ENCODE results near the gene PRL. TPM values are rescaled to one million over a fixed set of nuclear protein-coding genes. Genes with fewer than 3 reads are reported as not detected.

Gene PRL
- not detected for polyA plus RNA-seq

GRCh38 chr6:22296936-22297335, at the start of gene PRL:
Gene PRL (minus strand): TSS chr6:22297036. CDS start chr6:22296982, 54 bp downstream.
- Mint-ChIP-seq H3K9me3 (peaks cover 0 to 5% (median 0%) of the 10 kb centered on the region in 3 donors), H3K27me3 (no peaks in the 10 kb centered on the region), H3K27ac (no peak within 1 kb of the TSS)

GRCh38 chr6:22343864-22344263, 47.0 kb upstream of the PRL start:
- Mint-ChIP-seq H3K27me3 (no peaks in the 10 kb centered on the region), H3K9me3 (peaks cover 3 to 10% (median 7%) of the 10 kb centered on the region in 3 donors), H3K36me3 (no peaks in the 10 kb centered on the region), H3K4me1 (no peaks in the 10 kb centered on the region), H3K27ac (no peak overlapping the region), H3K4me3 (no peak overlapping the region)

More at GRCh38 chr6:22296936-22297335, at the start of gene PRL:
- no peaks in the 10 kb centered on the region for H3K36me3 Mint-ChIP-seq
- peaks cover 0 to 1% (median 0%) of the 10 kb centered on the region in 3 donors for H3K4me1 Mint-ChIP-seq
- no peak within 1 kb of the TSS for H3K4me3 Mint-ChIP-seq

GRCh38 chr6:22334778-22335177, 37.9 kb upstream of the PRL start:
- Mint-ChIP-seq H3K4me3 (no peak overlapping the region), H3K27me3 (no peaks in the 10 kb centered on the region), H3K27ac (no peak overlapping the region), H3K9me3 (peaks cover 0 to 2% (median 2%) of the 10 kb centered on the region in 3 donors), H3K36me3 (no peaks in the 10 kb centered on the region), H3K4me1 (no peaks in the 10 kb centered on the region)

- H3K4me3 Mint-ChIP-seq = no peak overlapping the region
- peaks cover 2 to 6% (median 2%) of the 10 kb centered on the region in 3 donors for H3K9me3 Mint-ChIP-seq
- no peaks in the 10 kb centered on the region for H3K4me1 Mint-ChIP-seq
These were observed 37.0 kb upstream of the PRL start for GRCh38 chr6:22333802-22334201.

GRCh38 chr6:22332711-22333110, 35.9 kb upstream of the PRL start:
- Mint-ChIP-seq H3K4me3 (no peak overlapping the region), H3K9me3 (peaks cover under 1 to 4% (median 2%) of the 10 kb centered on the region in 3 donors), H3K27me3 (no peaks in the 10 kb centered on the region), H3K36me3 (no peaks in the 10 kb centered on the region), H3K4me1 (no peaks in the 10 kb centered on the region), H3K27ac (no peak overlapping the region)

More at GRCh38 chr6:22333802-22334201, 37.0 kb upstream of the PRL start:
- Mint-ChIP-seq H3K36me3 (no peaks in the 10 kb centered on the region), H3K27me3 (no peaks in the 10 kb centered on the region), H3K27ac (no peak overlapping the region)

- Mint-ChIP-seq H3K27me3 (no peaks in the 10 kb centered on the region), H3K4me3 (no peak overlapping the region), H3K27ac (no peak overlapping the region)
These were observed 35.4 kb upstream of the PRL start for GRCh38 chr6:22332216-22332615.

GRCh38 chr6:22330941-22331340, 34.1 kb upstream of the PRL start:
- H3K9me3 Mint-ChIP-seq = peaks cover 0 to 4% (median 2%) of the 10 kb centered on the region in 3 donors
- no peaks in the 10 kb centered on the region for H3K27me3 Mint-ChIP-seq
- H3K4me1 Mint-ChIP-seq = no peaks in the 10 kb centered on the region
- no peak overlapping the region for H3K27ac Mint-ChIP-seq
- H3K36me3 Mint-ChIP-seq = no peaks in the 10 kb centered on the region
- no peak overlapping the region for H3K4me3 Mint-ChIP-seq

More at GRCh38 chr6:22332216-22332615, 35.4 kb upstream of the PRL start:
- peaks cover 0 to 4% (median 2%) of the 10 kb centered on the region in 3 donors for H3K9me3 Mint-ChIP-seq
- no peaks in the 10 kb centered on the region for H3K36me3 Mint-ChIP-seq
- H3K4me1 Mint-ChIP-seq = no peaks in the 10 kb centered on the region

GRCh38 chr6:22328474-22328873, 31.6 kb upstream of the PRL start:
- Mint-ChIP-seq H3K36me3 (no peaks in the 10 kb centered on the region), H3K4me1 (no peaks in the 10 kb centered on the region), H3K9me3 (peaks cover 3 to 5% (median 4%) of the 10 kb centered on the region in 3 donors), H3K27ac (no peak overlapping the region), H3K4me3 (no peak overlapping the region), H3K27me3 (no peaks in the 10 kb centered on the region)

GRCh38 chr6:22327881-22328280, 31.0 kb upstream of the PRL start:
- no peak overlapping the region for H3K27ac Mint-ChIP-seq
- no peaks in the 10 kb centered on the region for H3K27me3 Mint-ChIP-seq
- H3K36me3 Mint-ChIP-seq = no peaks in the 10 kb centered on the region
- H3K4me3 Mint-ChIP-seq = no peak overlapping the region
- no peaks in the 10 kb centered on the region for H3K4me1 Mint-ChIP-seq
- H3K9me3 Mint-ChIP-seq = peaks cover 3 to 5% (median 4%) of the 10 kb centered on the region in 3 donors

- H3K27me3 Mint-ChIP-seq = no peaks in the 10 kb centered on the region
- H3K27ac Mint-ChIP-seq = no peak overlapping the region
- H3K4me3 Mint-ChIP-seq = no peak overlapping the region
- peaks cover 3 to 6% (median 4%) of the 10 kb centered on the region in 3 donors for H3K9me3 Mint-ChIP-seq
- H3K36me3 Mint-ChIP-seq = no peaks in the 10 kb centered on the region
- H3K4me1 Mint-ChIP-seq = no peaks in the 10 kb centered on the region
These were observed 29.7 kb upstream of the PRL start for GRCh38 chr6:22326500-22326899.

- Mint-ChIP-seq H3K4me1 (no peaks in the 10 kb centered on the region), H3K36me3 (no peaks in the 10 kb centered on the region), H3K9me3 (peaks cover 3 to 6% (median 4%) of the 10 kb centered on the region in 3 donors), H3K27me3 (no peaks in the 10 kb centered on the region), H3K27ac (no peak overlapping the region), H3K4me3 (no peak overlapping the region)
These were observed 28.6 kb upstream of the PRL start for GRCh38 chr6:22325481-22325880.

GRCh38 chr6:22323848-22324247, 27.0 kb upstream of the PRL start:
- Mint-ChIP-seq H3K9me3 (peaks cover 0 to 4% (median 3%) of the 10 kb centered on the region in 3 donors), H3K36me3 (no peaks in the 10 kb centered on the region), H3K4me3 (no peak overlapping the region), H3K27ac (no peak overlapping the region), H3K27me3 (no peaks in the 10 kb centered on the region), H3K4me1 (no peaks in the 10 kb centered on the region)

GRCh38 chr6:22322103-22323030, 25.5 kb upstream of the PRL start:
- H3K9me3 Mint-ChIP-seq = peaks cover 0 to 4% (median 3%) of the 10 kb centered on the region in 3 donors
- H3K36me3 Mint-ChIP-seq = no peaks in the 10 kb centered on the region
- H3K27me3 Mint-ChIP-seq = no peaks in the 10 kb centered on the region
- no peaks in the 10 kb centered on the region for H3K4me1 Mint-ChIP-seq
- no peak overlapping the region for H3K4me3 Mint-ChIP-seq
- no peak overlapping the region for H3K27ac Mint-ChIP-seq

GRCh38 chr6:22320750-22321149, 23.9 kb upstream of the PRL start:
- Mint-ChIP-seq H3K27ac (no peak overlapping the region), H3K9me3 (peaks cover 0 to 4% (median 4%) of the 10 kb centered on the region in 3 donors)

GRCh38 chr6:22318404-22318803, 21.6 kb upstream of the PRL start:
- Mint-ChIP-seq H3K36me3 (no peaks in the 10 kb centered on the region), H3K27ac (no peak overlapping the region), H3K9me3 (peaks cover 0 to 5% (median 2%) of the 10 kb centered on the region in 3 donors)

More at GRCh38 chr6:22320750-22321149, 23.9 kb upstream of the PRL start:
- H3K36me3 Mint-ChIP-seq = no peaks in the 10 kb centered on the region
- H3K27me3 Mint-ChIP-seq = no peaks in the 10 kb centered on the region
- H3K4me3 Mint-ChIP-seq = no peak overlapping the region
- no peaks in the 10 kb centered on the region for H3K4me1 Mint-ChIP-seq

More at GRCh38 chr6:22318404-22318803, 21.6 kb upstream of the PRL start:
- no peaks in the 10 kb centered on the region for H3K27me3 Mint-ChIP-seq
- no peak overlapping the region for H3K4me3 Mint-ChIP-seq
- H3K4me1 Mint-ChIP-seq = no peaks in the 10 kb centered on the region
